ENCODE data around the gene GAR1.
"Not testable (repeated sequence)": the region's sequence is repeated elsewhere in the genome, so short reads cannot be mapped to it uniquely, and the experiment has no call there.

The GAR1 gene

GRCh38 chr4:109846395-109847098 is 31.0 kb downstream of the GAR1 start:
- DNase-seq (ENCODE audit: low read depth in 3 of 3): no peak

- no peak for DNase-seq (ENCODE audit: low read depth in 3 of 3)
Observed at GRCh38 chr4:109847896-109848442, 32.4 kb downstream of the GAR1 start, which contains the start of gene LRIT3. LRIT3 (plus strand) TSS chr4:109848107; CDS start chr4:109848202, 95 bp downstream.

GRCh38 chr4:109848501-109848900 is 32.9 kb downstream of the GAR1 start:
- no peak for DNase-seq (ENCODE audit: low read depth in 3 of 3)

- DNase-seq (ENCODE audit: low read depth in 3 of 3): no peak
Observed at GRCh38 chr4:109850601-109851000, 35.0 kb downstream of the GAR1 start.

GRCh38 chr4:109859426-109860300 is 44.1 kb downstream of the GAR1 start:
- not testable (repeated sequence) for DNase-seq (ENCODE audit: low read depth in 3 of 3)

GRCh38 chr4:109861271-109861670 is 45.7 kb downstream of the GAR1 start:
- no peak for DNase-seq (ENCODE audit: low read depth in 3 of 3)

- no peak for DNase-seq (ENCODE audit: low read depth in 3 of 3)
Observed at GRCh38 chr4:109861916-109862511, 46.5 kb downstream of the GAR1 start.

GRCh38 chr4:109864134-109864533 is 48.6 kb downstream of the GAR1 start:
- no peak for DNase-seq (ENCODE audit: low read depth in 3 of 3)

GRCh38 chr4:109870061-109870460 is 54.5 kb downstream of the GAR1 start:
- DNase-seq (ENCODE audit: low read depth in 3 of 3): no peak

GRCh38 chr4:109872065-109872464 is 56.5 kb downstream of the GAR1 start:
- no peak for DNase-seq (ENCODE audit: low read depth in 3 of 3)

- DNase-seq (ENCODE audit: low read depth in 3 of 3): no peak
Observed at GRCh38 chr4:109872950-109873656, 57.5 kb downstream of the GAR1 start.

- no peak for DNase-seq (ENCODE audit: low read depth in 3 of 3)
Observed at GRCh38 chr4:109873791-109874514, 58.4 kb downstream of the GAR1 start.

Data from stimulated activated CD4-positive, alpha-beta T cell treated with anti-CD3 and anti-CD28 coated beads, TNF-alpha, amount 100 ng/mL, for 48 hours (primary cell).